ENCODE data around the gene ZNF431. TPM values are rescaled to one million over a fixed set of nuclear protein-coding genes. Genes with fewer than 3 reads are reported as not detected.

The ZNF431 gene
- total RNA-seq, 2 donors from 2014 or later: 7.4 to 12.0 TPM

DNA sequence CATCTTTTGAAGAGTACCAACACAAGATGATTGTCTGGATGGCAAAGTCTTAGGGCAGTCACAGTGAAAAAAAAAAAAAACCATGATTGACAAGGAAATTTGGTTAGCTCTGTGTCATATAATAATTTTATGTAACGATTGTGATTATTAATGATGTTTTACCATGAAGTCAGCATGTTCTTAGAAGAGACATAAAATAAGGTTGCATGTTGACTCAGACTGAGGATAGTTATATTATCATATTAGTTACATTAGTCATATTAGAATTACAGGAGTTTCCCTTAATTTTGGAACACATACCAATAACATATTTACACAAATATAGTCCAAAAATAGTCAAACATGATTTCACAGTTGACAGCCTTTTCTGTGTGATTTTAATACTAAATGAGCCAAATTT is 5.7 kb downstream of the ZNF431 start:
- Histone ChIP-seq H3K9me3 (no peaks in the 10 kb centered on the region), H3K27me3 (no peaks in the 10 kb centered on the region), H3K4me1 (no peaks in the 10 kb centered on the region), H3K9ac (ENCODE audit: low read depth in 2 of 2, low read length in 2 of 2) (no peak overlapping the region), H3K36me3 (no peaks in the 10 kb centered on the region), H3K27ac (no peak overlapping the region), H3K4me3 (no peak overlapping the region)
- intact Hi-C loops (cut with DNase I): loop anchor here (10.0 kb wide), 1 partner anchor 63 kb away; the partner anchor contains the start of gene ZNF714
- TF ChIP-seq, protein P1, sequence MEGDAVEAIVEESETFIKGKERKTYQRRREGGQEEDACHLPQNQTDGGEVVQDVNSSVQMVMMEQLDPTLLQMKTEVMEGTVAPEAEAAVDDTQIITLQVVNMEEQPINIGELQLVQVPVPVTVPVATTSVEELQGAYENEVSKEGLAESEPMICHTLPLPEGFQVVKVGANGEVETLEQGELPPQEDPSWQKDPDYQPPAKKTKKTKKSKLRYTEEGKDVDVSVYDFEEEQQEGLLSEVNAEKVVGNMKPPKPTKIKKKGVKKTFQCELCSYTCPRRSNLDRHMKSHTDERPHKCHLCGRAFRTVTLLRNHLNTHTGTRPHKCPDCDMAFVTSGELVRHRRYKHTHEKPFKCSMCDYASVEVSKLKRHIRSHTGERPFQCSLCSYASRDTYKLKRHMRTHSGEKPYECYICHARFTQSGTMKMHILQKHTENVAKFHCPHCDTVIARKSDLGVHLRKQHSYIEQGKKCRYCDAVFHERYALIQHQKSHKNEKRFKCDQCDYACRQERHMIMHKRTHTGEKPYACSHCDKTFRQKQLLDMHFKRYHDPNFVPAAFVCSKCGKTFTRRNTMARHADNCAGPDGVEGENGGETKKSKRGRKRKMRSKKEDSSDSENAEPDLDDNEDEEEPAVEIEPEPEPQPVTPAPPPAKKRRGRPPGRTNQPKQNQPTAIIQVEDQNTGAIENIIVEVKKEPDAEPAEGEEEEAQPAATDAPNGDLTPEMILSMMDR (IDR thresholded peaks at IDR 0.05): no peak
- no peak for DNase-seq

DNA sequence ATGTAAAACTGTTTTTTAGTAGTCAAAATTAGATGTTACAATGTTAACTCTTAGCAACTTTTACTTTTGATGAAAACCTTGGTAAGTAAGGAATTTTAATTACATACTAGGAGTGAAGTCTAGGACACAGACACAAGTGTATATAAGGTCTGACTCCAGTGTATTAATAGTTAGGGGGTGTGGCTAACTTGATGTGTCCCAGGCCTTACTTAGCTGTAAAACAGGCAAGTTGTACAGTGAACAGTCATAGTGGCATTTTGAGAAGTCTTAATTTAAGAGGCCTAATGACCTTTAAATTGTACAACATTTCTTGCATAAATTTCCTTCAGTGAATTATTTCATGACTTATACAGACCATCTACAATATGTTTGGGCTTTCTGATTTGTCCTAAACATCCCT is 6.8 kb downstream of the ZNF431 start:
- intact Hi-C loops (cut with DNase I): loop anchor here (10.0 kb wide), 1 partner anchor 64 kb away; the partner anchor contains the start of gene ZNF714
- H3K27ac ChIP-seq: no peak overlapping the region
- no peaks in the 10 kb centered on the region for H3K36me3 ChIP-seq
- no peaks in the 10 kb centered on the region for H3K9me3 ChIP-seq
- no peak overlapping the region for H3K9ac ChIP-seq (ENCODE audit: low read depth in 2 of 2, low read length in 2 of 2)
- H3K27me3 ChIP-seq: no peaks in the 10 kb centered on the region
- DNase-seq: no peak
- TF ChIP-seq, protein P1 (IDR thresholded peaks at IDR 0.05): no peak
- no peaks in the 10 kb centered on the region for H3K4me1 ChIP-seq
- no peak overlapping the region for H3K4me3 ChIP-seq

DNA sequence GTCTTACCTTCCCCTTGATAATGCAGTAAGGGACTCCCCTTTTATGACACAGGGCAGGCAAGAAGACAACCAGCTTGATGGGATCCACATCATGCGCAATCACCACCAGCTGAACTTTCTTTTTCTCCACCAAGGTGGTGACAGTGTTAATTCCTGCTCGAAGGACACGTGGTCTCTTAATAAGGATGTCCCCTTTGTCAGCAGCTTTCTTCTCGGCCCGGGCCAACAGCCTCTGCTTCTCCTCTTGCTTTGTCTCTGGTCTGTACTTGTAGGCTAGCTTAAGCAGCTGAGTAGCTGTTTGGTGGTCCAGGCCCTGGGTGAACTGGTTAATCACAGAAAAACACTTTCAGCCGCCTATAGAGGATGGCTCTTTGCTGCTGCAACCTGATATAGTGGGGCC is 8.0 kb downstream of the ZNF431 start:
- Histone ChIP-seq H3K27ac (no peak overlapping the region), H3K27me3 (no peaks in the 10 kb centered on the region), H3K4me3 (no peak overlapping the region), H3K36me3 (no peaks in the 10 kb centered on the region), H3K9ac (ENCODE audit: low read depth in 2 of 2, low read length in 2 of 2) (no peak overlapping the region), H3K4me1 (no peaks in the 10 kb centered on the region), H3K9me3 (no peaks in the 10 kb centered on the region)
- intact Hi-C loops (cut with DNase I): loop anchor here (10.0 kb wide), 1 partner anchor 65 kb away; the partner anchor contains the start of gene ZNF714
- DNase-seq: no peak
- TF ChIP-seq, protein P1 (IDR thresholded peaks at IDR 0.05): no peak

DNA sequence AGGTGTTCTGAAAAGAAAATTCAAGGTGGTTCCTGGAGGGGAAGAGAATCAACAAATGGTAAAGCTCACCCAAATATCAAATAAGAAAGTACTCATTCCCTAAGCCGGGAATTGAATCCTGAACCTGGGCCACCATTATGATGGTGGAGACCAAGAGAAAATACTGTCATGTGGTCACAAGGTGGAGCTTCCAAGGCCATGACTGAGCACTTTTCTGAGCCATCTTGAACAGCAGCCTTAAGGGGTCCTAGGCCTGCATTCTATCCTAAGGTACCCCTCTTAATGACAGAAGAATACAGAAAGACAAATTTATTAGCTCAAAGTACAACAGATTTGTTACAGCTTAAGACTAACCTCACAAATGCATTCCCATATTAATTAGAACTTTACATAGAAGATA is 9.6 kb downstream of the ZNF431 start:
- Histone ChIP-seq H3K4me1 (no peaks in the 10 kb centered on the region), H3K27me3 (no peaks in the 10 kb centered on the region), H3K4me3 (no peak overlapping the region), H3K9ac (ENCODE audit: low read depth in 2 of 2, low read length in 2 of 2) (no peak overlapping the region), H3K36me3 (no peaks in the 10 kb centered on the region), H3K9me3 (no peaks in the 10 kb centered on the region), H3K27ac (no peak overlapping the region)
- intact Hi-C loops (cut with DNase I): no loop called here
- DNase-seq: no peak
- TF ChIP-seq, protein P1 (IDR thresholded peaks at IDR 0.05): no peak

DNA sequence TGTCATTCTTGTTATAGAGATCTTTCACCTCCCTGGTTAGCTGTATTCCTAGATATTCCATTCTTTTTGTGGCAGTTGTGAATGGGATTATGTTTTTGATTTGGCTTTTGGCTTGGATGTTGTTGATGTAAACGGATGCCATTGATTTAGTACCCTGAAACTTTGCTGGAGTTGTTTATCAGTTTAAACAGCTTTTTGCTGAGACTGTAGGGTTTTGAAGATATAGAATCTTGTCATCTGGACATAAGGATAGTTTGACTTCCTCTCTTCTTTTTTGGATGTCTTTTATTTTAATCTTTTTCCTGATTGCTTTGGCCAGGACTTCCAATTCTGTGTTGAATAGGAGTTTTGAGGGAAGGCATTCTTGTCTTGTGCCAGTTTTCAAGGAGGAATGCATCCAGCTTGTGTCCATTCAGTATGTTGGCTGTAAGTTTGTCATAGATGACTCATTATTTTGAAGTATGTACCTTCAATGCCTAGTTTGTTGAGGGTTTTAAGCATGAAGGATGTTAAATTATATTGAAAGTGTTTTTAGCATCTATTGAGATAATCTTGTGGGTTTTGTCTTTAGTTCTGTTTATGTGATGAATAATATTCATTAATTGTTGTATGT is 16.8 kb downstream of the ZNF431 start:
- H3K27ac ChIP-seq: no peak overlapping the region
- no peak overlapping the region for H3K4me3 ChIP-seq
- no peak overlapping the region for H3K9ac ChIP-seq (ENCODE audit: low read depth in 2 of 2, low read length in 2 of 2)
- no peak for DNase-seq
- H3K9me3 ChIP-seq: no peaks in the 10 kb centered on the region
- intact Hi-C loops (cut with DNase I): no loop called here
- no peaks in the 10 kb centered on the region for H3K27me3 ChIP-seq
- TF ChIP-seq, protein P1 (IDR thresholded peaks at IDR 0.05): no peak
- no peaks in the 10 kb centered on the region for H3K36me3 ChIP-seq
- H3K4me1 ChIP-seq: no peaks in the 10 kb centered on the region

Data from colonic mucosa (tissue), 4 donors.